ENCODE results near the gene RBFOX2.

Gene RBFOX2

DNA sequence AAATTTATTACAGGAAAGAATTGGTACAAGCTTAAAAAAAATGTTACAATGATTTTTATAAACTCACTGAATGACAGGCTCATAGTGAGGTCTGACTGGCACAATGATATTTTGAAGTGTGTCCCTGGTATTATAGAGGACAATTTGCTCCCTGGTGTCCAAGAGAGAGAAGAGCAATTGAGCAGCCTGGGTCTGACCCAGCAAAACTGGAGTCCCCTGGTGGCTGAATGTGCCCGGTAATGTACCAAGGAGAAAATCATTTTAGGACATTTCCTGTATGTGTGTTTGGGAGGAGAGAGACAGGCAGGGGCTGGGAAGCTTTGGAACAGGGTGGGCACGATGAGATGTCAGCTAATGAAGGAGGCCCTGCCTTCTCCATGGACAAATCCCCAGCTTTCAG lies 185.7 kb downstream of the RBFOX2 start:
- Histone ChIP-seq H3K27me3 (ENCODE audit: control insufficient read depth, insufficient read depth, low read length) (no peaks in the 10 kb centered on the region), H3K4me1 (ENCODE audit: control insufficient read depth, insufficient read depth, low read length) (peaks cover 15% of the 10 kb centered on the region), H3K36me3 (ENCODE audit: control insufficient read depth, insufficient read depth, low read length) (no peaks in the 10 kb centered on the region), H3K9me3 (ENCODE audit: control insufficient read depth, insufficient read depth, low read length) (no peaks in the 10 kb centered on the region), H3K9ac (ENCODE audit: low read depth, low read length) (no peak overlapping the region), H3K4me3 (ENCODE audit: low read depth, low read length) (no peak overlapping the region)

DNA sequence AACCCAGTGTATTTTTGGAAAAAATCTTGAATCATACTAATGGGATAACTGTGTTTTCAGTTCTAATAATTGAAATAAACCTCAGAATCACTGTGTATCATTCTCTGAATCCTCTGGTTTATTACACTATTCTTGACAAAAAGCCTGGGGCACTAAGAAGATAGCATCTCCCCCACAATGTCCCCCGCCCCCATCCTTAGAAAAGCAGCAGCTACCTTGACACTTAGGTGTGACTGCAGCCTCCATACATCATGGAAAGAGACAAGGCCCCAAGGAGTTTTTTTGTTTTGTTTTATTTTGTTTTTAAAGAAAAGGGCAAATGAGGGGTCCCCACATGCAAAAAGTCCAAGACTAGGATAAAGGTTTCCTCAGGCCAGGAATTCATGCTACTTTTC lies 186.1 kb downstream of the RBFOX2 start:
- no peaks in the 10 kb centered on the region for H3K9me3 ChIP-seq (ENCODE audit: control insufficient read depth, insufficient read depth, low read length)
- H3K9ac ChIP-seq (ENCODE audit: low read depth, low read length) = no peak overlapping the region
- no peaks in the 10 kb centered on the region for H3K27me3 ChIP-seq (ENCODE audit: control insufficient read depth, insufficient read depth, low read length)
- H3K4me1 ChIP-seq (ENCODE audit: control insufficient read depth, insufficient read depth, low read length) = peaks cover 15% of the 10 kb centered on the region
- H3K4me3 ChIP-seq (ENCODE audit: low read depth, low read length) = no peak overlapping the region
- no peaks in the 10 kb centered on the region for H3K36me3 ChIP-seq (ENCODE audit: control insufficient read depth, insufficient read depth, low read length)

DNA sequence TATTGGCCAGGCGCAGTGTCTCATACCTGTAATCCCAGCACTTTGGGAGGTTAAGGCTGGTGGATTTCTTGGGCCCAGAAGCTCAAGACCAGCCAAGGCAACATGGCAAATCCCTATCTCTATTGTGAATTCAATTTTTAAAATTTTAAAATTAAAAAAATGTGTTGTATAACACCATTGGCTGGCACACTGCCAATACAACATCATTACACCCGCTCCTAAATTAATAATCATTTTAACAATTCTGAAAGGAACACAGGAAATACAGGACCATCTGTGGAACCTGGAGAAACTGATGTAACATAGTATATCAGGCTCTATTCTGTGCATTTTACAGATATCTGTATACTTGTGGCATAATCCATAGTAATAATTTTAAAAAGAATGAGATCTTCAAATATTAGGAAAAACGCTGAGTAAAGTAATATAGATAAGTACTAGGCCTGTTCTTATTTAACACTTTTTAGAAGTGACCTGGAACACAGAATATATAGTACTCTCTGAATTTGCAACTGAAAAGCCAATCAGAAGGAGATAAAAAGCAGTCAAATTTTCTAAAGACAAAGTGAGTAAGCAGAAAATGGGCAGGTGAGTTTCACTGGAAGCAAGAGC lies 186.6 kb downstream of the RBFOX2 start:
- Histone ChIP-seq H3K4me1 (ENCODE audit: control insufficient read depth, insufficient read depth, low read length) (peaks cover 19% of the 10 kb centered on the region), H3K9ac (ENCODE audit: low read depth, low read length) (no peak overlapping the region), H3K4me3 (ENCODE audit: low read depth, low read length) (no peak overlapping the region), H3K27me3 (ENCODE audit: control insufficient read depth, insufficient read depth, low read length) (no peaks in the 10 kb centered on the region), H3K36me3 (ENCODE audit: control insufficient read depth, insufficient read depth, low read length) (no peaks in the 10 kb centered on the region), H3K9me3 (ENCODE audit: control insufficient read depth, insufficient read depth, low read length) (no peaks in the 10 kb centered on the region)

DNA sequence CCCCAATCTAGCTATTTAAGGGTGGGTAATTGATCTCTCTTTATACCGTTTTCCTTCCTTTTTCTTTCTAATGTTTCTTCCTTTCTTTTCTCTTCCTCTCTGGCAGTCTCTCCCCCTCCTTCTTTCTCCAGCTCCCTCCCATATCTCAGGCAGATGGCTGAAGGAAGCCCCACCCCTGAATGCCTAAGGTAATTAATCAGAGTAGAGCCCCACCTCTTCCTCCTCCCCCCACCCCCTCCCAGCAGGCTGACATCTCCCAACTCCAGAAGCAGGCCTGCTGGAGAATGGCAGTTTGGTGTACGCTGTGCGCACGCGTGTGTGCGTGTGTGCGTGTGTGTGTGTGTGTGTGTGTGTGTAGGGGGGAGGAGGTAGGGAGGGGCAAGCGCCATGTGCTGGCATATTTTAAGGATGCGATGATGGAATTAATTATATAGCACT lies 188.3 kb downstream of the RBFOX2 start:
- Histone ChIP-seq H3K36me3 (ENCODE audit: control insufficient read depth, insufficient read depth, low read length) (no peaks in the 10 kb centered on the region), H3K9me3 (ENCODE audit: control insufficient read depth, insufficient read depth, low read length) (no peaks in the 10 kb centered on the region), H3K4me3 (ENCODE audit: low read depth, low read length) (peak overlapping the region; percentile 73), H3K4me1 (ENCODE audit: control insufficient read depth, insufficient read depth, low read length) (peaks cover 33% of the 10 kb centered on the region), H3K9ac (ENCODE audit: low read depth, low read length) (peak overlapping the region; percentile 14), H3K27me3 (ENCODE audit: control insufficient read depth, insufficient read depth, low read length) (no peaks in the 10 kb centered on the region)

DNA sequence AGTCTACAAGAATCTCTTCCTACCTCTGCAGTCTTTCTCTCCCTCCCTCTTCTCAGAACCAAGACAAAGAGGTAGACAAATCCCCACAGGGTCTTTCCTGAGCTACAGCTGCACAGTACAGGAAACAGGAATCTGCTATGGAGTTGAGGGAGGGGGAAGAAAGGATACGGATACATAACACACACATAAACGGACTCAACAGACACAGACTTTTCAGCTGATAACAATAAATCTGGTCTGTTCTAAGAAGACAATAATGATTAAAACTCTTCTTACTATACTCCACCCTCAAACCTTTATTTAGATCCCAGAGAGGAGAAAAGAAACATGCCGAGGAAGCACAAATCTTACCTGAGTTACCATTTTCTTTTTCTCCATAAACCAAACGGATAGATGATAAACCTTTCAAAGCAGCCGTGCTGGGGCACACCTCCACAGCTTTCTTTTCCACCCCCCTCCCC lies 188.8 kb downstream of the RBFOX2 start:
- Histone ChIP-seq H3K27me3 (ENCODE audit: control insufficient read depth, insufficient read depth, low read length) (no peaks in the 10 kb centered on the region), H3K4me3 (ENCODE audit: low read depth, low read length) (peak overlapping the region; percentile 73), H3K9ac (ENCODE audit: low read depth, low read length) (peak overlapping the region; percentile 14), H3K4me1 (ENCODE audit: control insufficient read depth, insufficient read depth, low read length) (peaks cover 36% of the 10 kb centered on the region), H3K9me3 (ENCODE audit: control insufficient read depth, insufficient read depth, low read length) (no peaks in the 10 kb centered on the region), H3K36me3 (ENCODE audit: control insufficient read depth, insufficient read depth, low read length) (no peaks in the 10 kb centered on the region)

DNA sequence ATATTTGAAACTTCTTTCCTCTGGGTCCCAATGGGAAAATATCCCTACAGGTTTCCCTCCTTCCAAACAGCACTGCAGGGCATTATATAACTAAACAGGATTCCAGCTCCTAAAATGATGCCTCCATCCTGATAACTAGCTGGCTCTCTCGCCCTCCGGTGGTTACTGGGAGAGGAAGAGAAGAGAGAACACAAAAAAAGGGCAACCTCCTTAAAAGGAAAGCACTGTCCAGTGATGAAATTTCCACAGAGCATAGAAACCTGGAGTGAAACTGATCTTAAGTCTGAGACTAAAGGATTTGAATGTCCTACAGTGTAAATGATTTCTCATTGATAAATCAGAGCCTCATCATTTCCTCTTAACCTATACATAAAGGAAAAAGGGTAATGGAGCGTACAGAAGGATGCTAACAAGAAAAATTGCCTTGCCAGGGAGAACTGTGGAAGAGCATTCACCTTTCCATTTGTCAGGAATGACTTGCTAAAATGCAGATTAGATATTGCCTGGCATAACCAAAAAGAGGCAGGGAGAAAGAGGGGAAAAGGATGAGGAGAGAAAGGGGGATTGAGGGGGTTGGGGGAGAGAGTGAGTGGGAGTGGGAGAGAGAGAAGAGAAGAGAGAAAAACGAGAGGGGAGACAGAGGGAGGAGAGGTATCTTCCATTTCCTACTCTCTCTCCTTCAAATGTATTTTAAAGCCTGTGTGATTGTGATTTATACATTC lies 189.6 kb downstream of the RBFOX2 start:
- Histone ChIP-seq H3K4me1 (ENCODE audit: control insufficient read depth, insufficient read depth, low read length) (peaks cover 36% of the 10 kb centered on the region), H3K9ac (ENCODE audit: low read depth, low read length) (no peak overlapping the region)

DNA sequence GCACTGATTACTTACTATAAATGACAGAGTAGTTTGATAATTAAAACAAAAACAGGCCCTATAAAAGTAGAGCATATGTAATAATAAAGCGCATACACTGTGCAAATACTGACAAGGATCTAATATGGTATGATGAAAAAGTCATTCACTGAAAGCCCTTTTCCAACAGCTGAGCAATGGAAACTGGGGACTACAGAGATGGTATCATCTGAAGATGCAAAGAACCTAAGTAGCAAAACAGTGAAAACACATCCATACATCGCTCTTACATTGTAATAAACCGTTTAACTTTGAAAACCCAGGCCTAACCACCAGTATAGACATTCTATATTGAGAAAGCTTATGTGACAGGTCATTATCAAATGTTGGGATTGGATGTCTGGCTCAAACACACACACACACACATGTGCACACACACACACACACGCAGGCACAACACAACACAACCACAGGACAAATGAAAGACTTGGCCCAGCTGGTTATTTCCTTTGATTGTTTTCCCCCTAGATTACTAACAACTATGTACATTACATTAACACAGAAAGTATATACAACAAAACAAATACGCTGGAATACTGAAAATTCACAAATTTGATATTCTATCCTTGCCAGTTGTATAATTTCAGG lies 191.4 kb downstream of the RBFOX2 start:
- no peak overlapping the region for H3K4me3 ChIP-seq (ENCODE audit: low read depth, low read length)
- H3K4me1 ChIP-seq (ENCODE audit: control insufficient read depth, insufficient read depth, low read length) = peaks cover 28% of the 10 kb centered on the region
- no peaks in the 10 kb centered on the region for H3K27me3 ChIP-seq (ENCODE audit: control insufficient read depth, insufficient read depth, low read length)
- no peaks in the 10 kb centered on the region for H3K36me3 ChIP-seq (ENCODE audit: control insufficient read depth, insufficient read depth, low read length)
- H3K9me3 ChIP-seq (ENCODE audit: control insufficient read depth, insufficient read depth, low read length) = no peaks in the 10 kb centered on the region
- H3K9ac ChIP-seq (ENCODE audit: low read depth, low read length) = no peak overlapping the region

More for the DNA sequence above, 189.6 kb downstream of the RBFOX2 start:
- Histone ChIP-seq H3K36me3 (ENCODE audit: control insufficient read depth, insufficient read depth, low read length) (no peaks in the 10 kb centered on the region), H3K9me3 (ENCODE audit: control insufficient read depth, insufficient read depth, low read length) (no peaks in the 10 kb centered on the region), H3K27me3 (ENCODE audit: control insufficient read depth, insufficient read depth, low read length) (no peaks in the 10 kb centered on the region), H3K4me3 (ENCODE audit: low read depth, low read length) (peak overlapping the region; percentile 73)

DNA sequence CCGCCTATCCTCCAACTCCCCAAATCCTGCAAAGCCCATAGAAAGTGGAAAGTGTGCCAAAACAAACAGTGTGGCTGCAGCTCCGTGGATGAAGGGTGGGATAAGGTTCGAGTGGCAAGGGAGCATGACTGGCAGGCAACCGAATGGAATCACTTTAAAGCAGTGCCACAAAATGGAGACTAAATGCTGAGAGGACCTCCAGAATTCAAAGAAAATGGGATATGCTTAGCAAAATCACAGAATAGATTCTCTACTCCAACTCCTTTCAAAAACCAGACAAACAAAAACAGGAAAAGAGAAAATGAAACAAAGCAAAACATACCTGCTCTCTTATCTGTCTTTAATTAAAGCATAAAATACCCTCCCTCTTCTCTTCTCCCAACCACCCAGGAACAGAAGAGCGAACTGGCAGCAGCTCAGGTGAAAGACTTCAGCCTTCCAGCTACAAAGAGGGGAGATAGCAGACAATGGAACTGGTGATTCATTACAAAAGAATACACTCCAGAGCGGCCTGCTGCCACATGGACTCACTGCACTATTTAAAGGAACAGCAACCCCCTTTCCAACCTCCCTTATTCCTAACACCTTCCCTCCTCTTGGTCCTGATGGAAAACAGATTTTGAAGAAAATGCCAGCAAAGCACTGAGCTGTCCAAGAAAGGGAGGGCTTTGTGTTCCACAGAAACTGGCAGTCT lies 192.5 kb downstream of the RBFOX2 start:
- Histone ChIP-seq H3K27me3 (ENCODE audit: control insufficient read depth, insufficient read depth, low read length) (no peaks in the 10 kb centered on the region), H3K4me1 (ENCODE audit: control insufficient read depth, insufficient read depth, low read length) (peaks cover 26% of the 10 kb centered on the region), H3K36me3 (ENCODE audit: control insufficient read depth, insufficient read depth, low read length) (no peaks in the 10 kb centered on the region), H3K4me3 (ENCODE audit: low read depth, low read length) (peak overlapping the region; percentile 52), H3K9ac (ENCODE audit: low read depth, low read length) (peak overlapping the region; percentile 63), H3K9me3 (ENCODE audit: control insufficient read depth, insufficient read depth, low read length) (no peaks in the 10 kb centered on the region)

DNA sequence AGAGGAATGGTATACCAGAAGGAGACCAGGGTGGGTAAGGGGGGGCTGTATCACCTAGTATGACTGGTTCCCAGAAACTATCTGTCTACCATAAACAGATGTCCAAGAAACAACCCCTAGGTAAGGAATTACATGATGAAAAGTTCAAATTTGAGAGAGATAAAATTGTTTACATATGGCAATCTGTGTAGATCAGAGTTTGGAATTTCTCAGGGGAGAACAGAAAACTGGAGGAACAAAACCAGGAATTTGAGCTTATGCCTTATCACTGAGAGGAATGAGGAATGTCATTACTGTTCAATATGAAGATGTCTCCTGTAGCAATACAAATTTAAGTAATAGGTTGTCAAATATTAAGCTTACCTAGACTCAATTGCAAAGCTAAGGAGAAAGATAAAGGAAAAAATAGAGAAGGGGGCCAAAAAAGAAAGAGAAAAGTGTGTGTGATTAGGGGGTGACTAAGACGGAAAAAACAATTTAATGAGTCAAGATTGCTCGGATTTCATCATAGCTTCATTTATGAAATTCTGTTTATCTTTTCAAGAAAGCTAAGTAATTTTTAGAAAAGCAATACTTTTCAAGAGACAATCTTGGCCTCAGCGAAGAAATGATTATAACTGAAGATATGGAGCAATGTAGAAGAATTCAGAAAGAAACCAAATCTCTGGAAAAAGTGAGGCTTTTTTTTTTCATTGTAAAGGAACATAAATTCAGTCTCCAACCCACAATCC lies 193.2 kb downstream of the RBFOX2 start:
- peak overlapping the region; percentile 52 for H3K4me3 ChIP-seq (ENCODE audit: low read depth, low read length)
- H3K9ac ChIP-seq (ENCODE audit: low read depth, low read length) = peak overlapping the region; percentile 63
- peaks cover 30% of the 10 kb centered on the region for H3K4me1 ChIP-seq (ENCODE audit: control insufficient read depth, insufficient read depth, low read length)
- no peaks in the 10 kb centered on the region for H3K36me3 ChIP-seq (ENCODE audit: control insufficient read depth, insufficient read depth, low read length)
- no peaks in the 10 kb centered on the region for H3K27me3 ChIP-seq (ENCODE audit: control insufficient read depth, insufficient read depth, low read length)
- H3K9me3 ChIP-seq (ENCODE audit: control insufficient read depth, insufficient read depth, low read length) = no peaks in the 10 kb centered on the region

DNA sequence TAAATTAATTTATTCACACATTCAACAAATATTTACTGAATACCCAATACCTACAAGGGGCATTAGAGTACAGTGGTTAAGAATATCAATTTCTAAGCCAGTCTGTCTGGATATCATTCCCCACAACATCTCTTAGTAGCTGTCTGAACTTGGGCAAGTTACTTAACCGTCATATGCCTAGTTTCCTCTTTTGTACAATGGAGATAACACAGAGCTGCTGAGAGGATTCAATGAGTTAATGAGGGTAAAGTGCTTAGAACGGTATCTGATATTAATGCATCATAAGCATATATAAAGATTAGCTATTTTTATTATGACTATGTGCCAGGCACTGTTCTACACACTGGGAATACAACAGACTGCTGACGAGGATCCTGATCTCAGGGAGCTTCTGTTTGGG lies 194.6 kb downstream of the RBFOX2 start:
- H3K9me3 ChIP-seq (ENCODE audit: control insufficient read depth, insufficient read depth, low read length) = no peaks in the 10 kb centered on the region
- peaks cover 31% of the 10 kb centered on the region for H3K4me1 ChIP-seq (ENCODE audit: control insufficient read depth, insufficient read depth, low read length)
- H3K36me3 ChIP-seq (ENCODE audit: control insufficient read depth, insufficient read depth, low read length) = no peaks in the 10 kb centered on the region
- no peaks in the 10 kb centered on the region for H3K27me3 ChIP-seq (ENCODE audit: control insufficient read depth, insufficient read depth, low read length)
- H3K9ac ChIP-seq (ENCODE audit: low read depth, low read length) = no peak overlapping the region
- no peak overlapping the region for H3K4me3 ChIP-seq (ENCODE audit: low read depth, low read length)

DNA sequence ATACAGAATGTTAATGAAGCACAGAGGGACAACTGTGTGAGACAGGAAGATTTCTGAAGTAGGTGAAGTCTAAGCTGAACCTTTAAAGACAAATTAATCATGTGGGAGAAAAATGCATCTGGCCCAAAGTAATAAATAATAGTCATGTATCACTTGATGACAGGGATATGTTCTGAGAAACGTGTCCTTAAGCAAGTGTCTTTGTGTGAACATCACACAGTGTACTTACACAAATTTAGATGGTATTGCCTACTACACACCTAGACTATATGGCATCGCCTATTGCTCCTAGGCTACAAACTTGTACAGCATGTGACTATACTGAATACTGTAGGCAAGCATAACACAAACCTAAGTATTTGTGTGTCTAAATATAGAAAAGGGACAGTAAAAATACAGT lies 198.3 kb downstream of the RBFOX2 start:
- Histone ChIP-seq H3K4me3 (ENCODE audit: low read depth, low read length) (no peak overlapping the region), H3K4me1 (ENCODE audit: control insufficient read depth, insufficient read depth, low read length) (peaks cover 17% of the 10 kb centered on the region), H3K9ac (ENCODE audit: low read depth, low read length) (no peak overlapping the region)

More for the DNA sequence above, 198.3 kb downstream of the RBFOX2 start:
- no peaks in the 10 kb centered on the region for H3K36me3 ChIP-seq (ENCODE audit: control insufficient read depth, insufficient read depth, low read length)
- H3K9me3 ChIP-seq (ENCODE audit: control insufficient read depth, insufficient read depth, low read length) = no peaks in the 10 kb centered on the region
- no peaks in the 10 kb centered on the region for H3K27me3 ChIP-seq (ENCODE audit: control insufficient read depth, insufficient read depth, low read length)
